GM12878 (cell line): ENCODE data around the gene FAM118A. TPM values are rescaled to one million over a fixed set of nuclear protein-coding genes. Genes with fewer than 3 reads are reported as not detected.

Experiments
- ATAC-seq: fragments of 200-7000 bp; cut with Tn5 transposase; 3 replicates; pipeline ENCODE4 v1.9.1; 2020; ENCODE audit warnings: mild to moderate bottlenecking, moderate library complexity
- BruUV-seq: library from RNA; stranded (reverse); fragments of 400-500 nt; replicated peaks from 2 replicates; lab custom pipeline; 2021; lab: Mats Ljungman, UMichigan
- CTCF ChIA-PET: fragments of 300-600 bp; sonication (Branson Sonifier 250); formaldehyde crosslinking; extraction: SDS; loops from one replicate; lab custom pipeline; 2021; ENCODE audit warnings: inconsistent platforms; lab: Yijun Ruan, JAX
- POLR2A ChIA-PET: fragments of 350-600 bp; formaldehyde crosslinking; extraction: SDS; loops from one replicate; lab custom pipeline; 2021; ENCODE audit warnings: inconsistent platforms; lab: Charles Lee
- RAD21 ChIA-PET: fragments of 300-600 bp; sonication (Branson Sonifier 250); formaldehyde crosslinking; loops from one replicate; lab custom pipeline; 2023; ENCODE audit warnings: antibody characterized with exemption; ENCODE audit not compliant: unreplicated experiment; lab: Charles Lee
- SMC1A ChIA-PET: fragments of 300-600 bp; sonication (Branson Sonifier 250); formaldehyde crosslinking; loops from one replicate; lab custom pipeline; 2023; ENCODE audit not compliant: unreplicated experiment, uncharacterized antibody; lab: Charles Lee
- DNase-seq: peaks from one replicate; pipeline ENCODE4 v3.0.0-alpha.2; 2011; ENCODE audit warnings: low read depth, low spot score
- FAIRE-seq: peaks from 3 replicates; lab custom pipeline; 2011; peaks lifted over from hg19 to GRCh38; lab: Jason Lieb, UNC
- H2AFZ ChIP-seq: 2 replicates; pipeline ENCODE4 v1.6.0; 2011; ENCODE audit warnings: low read depth, low read length, control low read depth; ENCODE audit not compliant: control insufficient read depth
- H3K27ac ChIP-seq: 2 replicates; pipeline ENCODE4 v1.5.1; 2011; ENCODE audit warnings: control low read depth; ENCODE audit not compliant: control insufficient read depth, insufficient read depth
- H3K27me3 ChIP-seq, 2 experiments: replicated peaks in 1 of 2; 2 replicates each; pipeline versions ENCODE4 v1.6.0 to v1.6.1; 2011; ENCODE audit warnings: low read length in 1 of 2; ENCODE audit not compliant: control insufficient read depth in 2 of 2, insufficient read depth in 2 of 2
- H3K36me3 ChIP-seq, 2 experiments: 2 replicates each; pipeline ENCODE4 v1.5.1; 2011; ENCODE audit warnings: low read length in 1 of 2; ENCODE audit not compliant: control insufficient read depth in 2 of 2, insufficient read depth in 2 of 2
- H3K4me1 ChIP-seq: 2 replicates; pipeline ENCODE4 v1.6.1; 2011; ENCODE audit warnings: mild to moderate bottlenecking, low read length, moderate library complexity, mixed read lengths; ENCODE audit not compliant: control insufficient read depth, insufficient read depth
- H3K4me2 ChIP-seq: 2 replicates; pipeline ENCODE4 v1.6.0; 2011; ENCODE audit warnings: control low read depth; ENCODE audit not compliant: control insufficient read depth, insufficient read depth
- H3K4me3 ChIP-seq: fragments of 200-600 bp; sonication (generic); 2 replicates; pipeline ENCODE4 v1.5.1; 2016
- H3K79me2 ChIP-seq: 2 replicates; pipeline ENCODE4 v1.6.0; 2011; ENCODE audit warnings: low read length; ENCODE audit not compliant: control insufficient read depth, insufficient read depth
- H3K9ac ChIP-seq: 2 replicates; pipeline ENCODE4 v1.8.0; 2011; ENCODE audit warnings: low read length, control low read depth, mixed read lengths; ENCODE audit not compliant: control insufficient read depth, insufficient read depth
- H3K9me3 ChIP-seq: replicated peaks from 3 replicates; pipeline ENCODE4 v1.5.1; 2011; ENCODE audit warnings: mild to moderate bottlenecking, low read length; ENCODE audit not compliant: control insufficient read depth, insufficient read depth
- H4K20me1 ChIP-seq: 2 replicates; pipeline ENCODE4 v1.6.0; 2011; ENCODE audit not compliant: control insufficient read depth, insufficient read depth
- CBX3 ChIP-seq: fragments of 200-600 bp; sonication (generic); IDR thresholded peaks from 2 replicates; pipeline ENCODE4 v1.6.1; 2016; ENCODE audit warnings: low read depth, borderline replicate concordance
- CHD4 ChIP-seq: fragments of 200-600 bp; sonication (generic); IDR thresholded peaks from 2 replicates; pipeline ENCODE4 v1.6.1; 2016; ENCODE audit warnings: mild to moderate bottlenecking
- NFYA ChIP-seq: IDR thresholded peaks from 2 replicates; pipeline ENCODE4 v1.6.1; 2011; ENCODE audit warnings: low read depth, mild to moderate bottlenecking, low read length, improper control_type of control experiment, borderline replicate concordance
- PKNOX1 ChIP-seq: fragments of 450-650 bp; IDR thresholded peaks from 2 replicates; pipeline ENCODE4 v1.6.1; 2016; ENCODE audit warnings: mild to moderate bottlenecking
- RAD21 ChIP-seq: IDR thresholded peaks from 2 replicates; pipeline ENCODE4 v1.6.1; 2011; ENCODE audit warnings: mild to moderate bottlenecking, low read depth, low read length, moderate library complexity; ENCODE audit not compliant: insufficient read depth
- REST ChIP-seq: IDR thresholded peaks from 2 replicates; pipeline ENCODE4 v1.6.1; 2012; ENCODE audit warnings: mild to moderate bottlenecking, low read depth, low read length
- RUNX3 ChIP-seq: IDR thresholded peaks from 2 replicates; pipeline ENCODE4 v1.6.1; 2012; ENCODE audit warnings: low read length, inconsistent platforms
- ZNF24 ChIP-seq: fragments of 450-650 bp; IDR thresholded peaks from 2 replicates; pipeline ENCODE4 v1.6.1; 2017; ENCODE audit warnings: antibody characterized with exemption, mild to moderate bottlenecking
- ZNF592 ChIP-seq: fragments of 450-650 bp; IDR thresholded peaks from 2 replicates; pipeline ENCODE4 v1.6.1; 2017; ENCODE audit warnings: mild to moderate bottlenecking, moderate library complexity
- ZNF622 ChIP-seq: fragments of 450-650 bp; IDR thresholded peaks from 2 replicates; pipeline ENCODE4 v1.6.1; 2017; ENCODE audit warnings: mild to moderate bottlenecking, inconsistent platforms
- ZNF687 ChIP-seq: fragments of 450-650 bp; IDR thresholded peaks from 2 replicates; pipeline ENCODE4 v1.6.1; 2017; ENCODE audit warnings: mild to moderate bottlenecking, moderate library complexity
- WGBS: methylation state at CpG from one replicate; pipeline ENCODE4 v1.1.6; 2016; ENCODE audit warnings: low lambda C conversion rate; ENCODE audit not compliant: insufficient replicate concordance, insufficient coverage; ENCODE audit errors: missing lambda C conversion rate; 5-methylcytosine and 5-hydroxymethylcytosine counted together
- in situ Hi-C: fragments of 300-500 bp; cut with MboI; formaldehyde crosslinking; loops from 9 replicates; pipeline ENCODE4 v1.14.3; 2018; ENCODE audit warnings: mixed read lengths
- intact Hi-C: fragments of 100-400 bp; cut with micrococcal nuclease; formaldehyde crosslinking; loops from one replicate; pipeline ENCODE4 v1.14.2; 2022; ENCODE audit not compliant: unreplicated experiment
- polyA plus RNA-seq, 11 experiments: library from polyadenylated mRNA; depleted of rRNA in 4 of 11; unstranded in 6 of 11; stranded (reverse) in 5 of 11; fragments of >200 nt; fragmentation: Nextera tagmentation in 4 of 11; fragmentation: Illumina TruSeq in 1 of 11; extraction: Ambion mirVana in 4 of 11; extraction: Trizol in 1 of 11; gene quantifications; 1 replicate in 1 of 11; 2 replicates in 10 of 11; pipeline versions ENCODE4 v1.2.1 to v1.2.3, GENCODE V29; 2011 to 2016; ENCODE audit warnings: inconsistent platforms in 2 of 11, missing spikeins in 2 of 11, low read depth in 1 of 11
- total RNA-seq, 4 experiments: library from RNA; depleted of rRNA in 3 of 4; stranded (reverse); fragments of >200 nt in 3 of 4; fragmentation: Illumina TruSeq in 1 of 4; extraction: Trizol in 1 of 4; gene quantifications; 2 replicates each; pipeline versions ENCODE4 v1.2.1 to v1.2.3, GENCODE V29; 2013 to 2021

FAM118A gene
- total and polyA plus RNA-seq, 10 of the 15 experiments (the other 5 are each of a cell fraction or from before 2014, with no cell fraction given): 17.4 to 332 (median 56.6) TPM

GRCh38 chr22:45332001-45332400 lies 22.3 kb downstream of the FAM118A start:
- ATAC-seq (no peak), FAIRE-seq (no peak), DNase-seq (no peak)
- Histone ChIP-seq H3K9ac (no peak overlapping the region), H3K4me2 (no peak overlapping the region), H3K4me3 (no peak overlapping the region), H3K4me1 (no peaks in the 10 kb centered on the region), H3K27me3 (no peaks in the 10 kb centered on the region), H3K27ac (no peak overlapping the region), H4K20me1 (no peaks in the 10 kb centered on the region), H3K36me3 (peaks cover 11 to 19% of the 10 kb centered on the region in 2 experiments; a peak in 3 of 4 replicates), H3K79me2 (no peaks in the 10 kb centered on the region), H3K9me3 (no peaks in the 10 kb centered on the region), H2AFZ (no peak overlapping the region)
- CTCF ChIA-PET: no interaction called here
- intact Hi-C loops: no loop called here
- POLR2A ChIA-PET: no interaction called here
- in situ Hi-C loops: no loop called here
- no TSS peak for BruUV-seq
- WGBS: 95% methylated on average over 7 of the region's 7 CpGs
- TF ChIP-seq CBX3 (no peak), CHD4 (no peak), REST (no peak), NFYA (no peak), ZNF24 (no peak), RUNX3 (no peak), ZNF592 (no peak), ZNF687 (no peak), RAD21 (no peak), PKNOX1 (no peak), ZNF622 (no peak)
- RAD21 ChIA-PET: no interaction called here
- SMC1A ChIA-PET: no interaction called here
